ENCODE results near the gene TRPV2. TPM values are rescaled to one million over a fixed set of nuclear protein-coding genes. Genes with fewer than 3 reads are reported as not detected.

The TRPV2 gene
- total RNA-seq, 2 experiments from 2014 or later: 4.9 to 10.5 TPM

GRCh38 chr17:16464303-16465051 lies 49.1 kb downstream of the TRPV2 start:
- no peaks in the 10 kb centered on the region for H3K9me2 ChIP-seq (ENCODE audit: insufficient read depth, low read length)
- DNase-seq (ENCODE audit: low spot score): no peak
- POLR2A ChIA-PET: no interaction called here
- H3K9me3 ChIP-seq (ENCODE audit: low read length): no peaks in the 10 kb centered on the region
- H2AFZ ChIP-seq (ENCODE audit: low read length): no peak overlapping the region
- H3K4me3 ChIP-seq (ENCODE audit: low read depth, low read length, poor library complexity, severe bottlenecking): no peak overlapping the region
- H3K4me2 ChIP-seq (ENCODE audit: low read length): no peak overlapping the region
- H4K20me1 ChIP-seq (ENCODE audit: insufficient read depth, low read length): no peaks in the 10 kb centered on the region; the same call in 1 of the 2 replicates
- intact Hi-C loops (cut with micrococcal nuclease; ENCODE audit: unreplicated experiment): no loop called here
- no peak overlapping the region for H3K27ac ChIP-seq (ENCODE audit: low read depth, low read length, poor library complexity, severe bottlenecking)
- BruUV-seq (replicated peaks): no TSS peak
- no peaks in the 10 kb centered on the region for H3K4me1 ChIP-seq (ENCODE audit: insufficient read depth, low read length, poor library complexity, severe bottlenecking)
- peaks cover 6% of the 10 kb centered on the region; the same call in 1 of the 2 replicates for H3K36me3 ChIP-seq (ENCODE audit: insufficient read depth, low read length)
- CTCF ChIA-PET (ENCODE audit: unreplicated experiment): no interaction called here
- TF ChIP-seq CTCF (conservative IDR thresholded peaks at IDR 0.05; ENCODE audit: low read length) (no peak), EZH2phosphoT487 (IDR thresholded peaks at IDR 0.05; ENCODE audit: borderline replicate concordance, low read depth, low read length) (no peak)
- no peaks in the 10 kb centered on the region for H3K79me2 ChIP-seq (ENCODE audit: insufficient read depth, low read depth, low read length)

- POLR2A ChIA-PET: no interaction called here
- Histone ChIP-seq H4K20me1 (ENCODE audit: insufficient read depth, low read length) (no peaks in the 10 kb centered on the region; the same call in 1 of the 2 replicates), H3K4me1 (ENCODE audit: insufficient read depth, low read length, poor library complexity, severe bottlenecking) (no peaks in the 10 kb centered on the region), H3K4me3 (ENCODE audit: low read depth, low read length, poor library complexity, severe bottlenecking) (no peak overlapping the region), H3K79me2 (ENCODE audit: insufficient read depth, low read depth, low read length) (no peaks in the 10 kb centered on the region), H3K4me2 (ENCODE audit: low read length) (no peak overlapping the region), H2AFZ (ENCODE audit: low read length) (no peak overlapping the region), H3K36me3 (ENCODE audit: insufficient read depth, low read length) (peaks cover 5% of the 10 kb centered on the region; the same call in 1 of the 2 replicates), H3K9me3 (ENCODE audit: low read length) (no peaks in the 10 kb centered on the region), H3K27ac (ENCODE audit: low read depth, low read length, poor library complexity, severe bottlenecking) (no peak overlapping the region), H3K9me2 (ENCODE audit: insufficient read depth, low read length) (no peaks in the 10 kb centered on the region)
- intact Hi-C loops (cut with micrococcal nuclease; ENCODE audit: unreplicated experiment): no loop called here
- TF ChIP-seq EZH2phosphoT487 (IDR thresholded peaks at IDR 0.05; ENCODE audit: borderline replicate concordance, low read depth, low read length) (no peak), CTCF (conservative IDR thresholded peaks at IDR 0.05; ENCODE audit: low read length) (no peak)
- no TSS peak for BruUV-seq (replicated peaks)
- no peak for DNase-seq (ENCODE audit: low spot score)
- CTCF ChIA-PET (ENCODE audit: unreplicated experiment): no interaction called here
Measured at GRCh38 chr17:16465052-16465312, 49.6 kb downstream of the TRPV2 start.

DNA sequence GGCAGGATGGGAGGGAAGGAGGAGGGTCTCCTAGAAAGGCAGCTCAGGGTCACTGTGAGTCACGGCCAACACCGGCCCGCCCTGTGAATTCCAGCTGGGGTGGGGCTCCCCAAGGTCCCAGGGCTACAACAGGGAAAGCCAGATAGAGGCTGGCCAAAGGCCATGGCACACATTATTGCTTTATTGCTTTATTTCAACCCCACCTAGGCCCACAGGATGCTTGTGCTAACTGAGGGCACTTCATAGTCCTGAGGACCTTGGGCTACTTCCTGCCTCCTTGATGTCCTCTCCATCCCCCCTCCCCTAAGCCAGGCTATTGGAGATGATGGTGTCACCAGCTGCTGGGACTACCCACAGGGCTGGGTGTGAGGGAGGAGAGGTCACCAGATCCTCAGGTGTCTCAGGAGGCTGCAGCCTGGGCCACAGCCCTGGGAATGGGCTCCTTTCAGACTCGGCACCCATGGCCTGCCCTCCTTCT lies 50.5 kb downstream of the TRPV2 start:
- POLR2A ChIA-PET: no interaction called here
- no peak for TF ChIP-seq EZH2phosphoT487 (IDR thresholded peaks at IDR 0.05; ENCODE audit: borderline replicate concordance, low read depth, low read length)
- TF ChIP-seq CTCF (conservative IDR thresholded peaks at IDR 0.05; ENCODE audit: low read length): no peak
- CTCF ChIA-PET (ENCODE audit: unreplicated experiment): no interaction called here
- H3K9me3 ChIP-seq (ENCODE audit: low read length): no peaks in the 10 kb centered on the region
- H3K4me3 ChIP-seq (ENCODE audit: low read depth, low read length, poor library complexity, severe bottlenecking): no peak overlapping the region
- no peak overlapping the region for H3K27ac ChIP-seq (ENCODE audit: low read depth, low read length, poor library complexity, severe bottlenecking)
- no peaks in the 10 kb centered on the region for H3K4me1 ChIP-seq (ENCODE audit: insufficient read depth, low read length, poor library complexity, severe bottlenecking)
- no peak overlapping the region for H3K4me2 ChIP-seq (ENCODE audit: low read length)
- H4K20me1 ChIP-seq (ENCODE audit: insufficient read depth, low read length): no peaks in the 10 kb centered on the region; the same call in 1 of the 2 replicates
- no peaks in the 10 kb centered on the region for H3K79me2 ChIP-seq (ENCODE audit: insufficient read depth, low read depth, low read length)
- intact Hi-C loops (cut with micrococcal nuclease; ENCODE audit: unreplicated experiment): no loop called here
- H2AFZ ChIP-seq (ENCODE audit: low read length): no peak overlapping the region
- H3K9me2 ChIP-seq (ENCODE audit: insufficient read depth, low read length): no peaks in the 10 kb centered on the region
- H3K36me3 ChIP-seq (ENCODE audit: insufficient read depth, low read length): peaks cover 3% of the 10 kb centered on the region; the same call in 1 of the 2 replicates
- DNase-seq (ENCODE audit: low spot score): no peak
- no TSS peak for BruUV-seq (replicated peaks)

All from OCI-LY7 (cell line).